Brain microvascular endothelial cell (primary cell): ENCODE data around the gene TGFBR3L.

ENCODE experiments used
- DNase-seq: peaks from one replicate; pipeline ENCODE4 v3.0.0-alpha.2; 2020
- H3K27ac ChIP-seq: fragments of 250-450 bp; sonication (Bioruptor Pico); 2 replicates; pipeline ENCODE4 v1.5.1; 2020; ENCODE audit warnings: mild to moderate bottlenecking, moderate library complexity
- H3K27me3 ChIP-seq: fragments of 250-450 bp; sonication (Bioruptor Pico); replicated peaks from 2 replicates; pipeline ENCODE4 v1.5.1; 2020; ENCODE audit warnings: mild to moderate bottlenecking
- H3K36me3 ChIP-seq: fragments of 250-450 bp; sonication (Bioruptor Pico); replicated peaks from 2 replicates; pipeline ENCODE4 v1.5.1; 2020; ENCODE audit warnings: mild to moderate bottlenecking
- H3K4me3 ChIP-seq: 2 replicates; pipeline ENCODE4 v1.5.1; 2011; ENCODE audit warnings: low read depth, mild to moderate bottlenecking, control low read depth, low read length, moderate library complexity
- in situ Hi-C: cut with HindIII; loops from 2 replicates; pipeline ENCODE4 v1.10.0; 2017; ENCODE audit warnings: low sequenced_read_pairs, low pct_ligation_motif_present
- TF ChIP-seq, protein P1 (sequence below): IDR thresholded peaks from 2 replicates; pipeline ENCODE4 v1.5.1; 2011; ENCODE audit warnings: low read depth, mild to moderate bottlenecking, moderate library complexity, low read length, control low read depth, inconsistent platforms; ENCODE audit errors: missing control alignments

The TGFBR3L gene

DNA sequence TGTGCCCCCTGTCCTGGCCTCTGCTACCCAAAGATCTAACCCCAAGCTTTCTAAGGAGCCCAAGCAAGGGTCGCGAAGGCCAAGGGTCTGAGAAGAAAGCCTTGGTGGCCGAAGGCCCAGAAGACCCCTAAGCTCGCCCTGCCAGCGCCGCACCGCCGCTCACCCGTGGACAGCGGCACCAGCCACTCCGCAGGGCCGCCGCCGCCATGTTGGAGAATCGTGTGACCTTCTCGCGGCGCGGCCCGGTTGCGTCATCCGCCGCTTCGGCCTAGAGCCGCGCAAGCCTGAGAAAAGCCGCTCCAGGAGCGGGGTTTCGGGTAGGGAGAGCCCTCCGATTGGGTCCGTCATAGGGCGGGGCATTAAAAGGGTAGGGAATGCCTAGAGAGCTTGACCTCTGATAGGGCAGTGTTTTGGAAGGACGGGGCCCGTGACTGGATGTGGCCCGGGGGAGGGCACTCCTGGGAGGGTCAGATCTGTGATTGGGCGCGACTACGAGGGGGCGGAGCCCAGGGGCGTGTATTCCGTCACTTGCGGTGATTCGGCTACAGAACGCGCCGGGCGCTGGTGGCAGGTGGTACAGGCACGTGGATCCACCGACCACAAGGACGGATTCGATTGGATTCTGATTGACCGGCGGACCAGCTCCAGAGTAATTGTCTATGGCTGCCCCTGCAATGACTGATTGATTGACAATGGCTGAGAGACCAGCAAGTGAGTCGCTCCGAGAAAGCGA is 29.0 kb downstream of the TGFBR3L start, which contains the start of gene TIMM44:
TSS of gene TIMM44 (minus strand) at position 223 of the 733 bp plus-strand sequence. CDS start at position 208, 15 bp downstream.
- DNase-seq, result peak; percentile 100
- in situ Hi-C loops, result no loop called here
- H3K36me3 ChIP-seq, result peaks cover 11% of the 10 kb centered on the region
- H3K27ac ChIP-seq, result peak within 1 kb of the TSS; percentile 95
- TF ChIP-seq, protein P1, sequence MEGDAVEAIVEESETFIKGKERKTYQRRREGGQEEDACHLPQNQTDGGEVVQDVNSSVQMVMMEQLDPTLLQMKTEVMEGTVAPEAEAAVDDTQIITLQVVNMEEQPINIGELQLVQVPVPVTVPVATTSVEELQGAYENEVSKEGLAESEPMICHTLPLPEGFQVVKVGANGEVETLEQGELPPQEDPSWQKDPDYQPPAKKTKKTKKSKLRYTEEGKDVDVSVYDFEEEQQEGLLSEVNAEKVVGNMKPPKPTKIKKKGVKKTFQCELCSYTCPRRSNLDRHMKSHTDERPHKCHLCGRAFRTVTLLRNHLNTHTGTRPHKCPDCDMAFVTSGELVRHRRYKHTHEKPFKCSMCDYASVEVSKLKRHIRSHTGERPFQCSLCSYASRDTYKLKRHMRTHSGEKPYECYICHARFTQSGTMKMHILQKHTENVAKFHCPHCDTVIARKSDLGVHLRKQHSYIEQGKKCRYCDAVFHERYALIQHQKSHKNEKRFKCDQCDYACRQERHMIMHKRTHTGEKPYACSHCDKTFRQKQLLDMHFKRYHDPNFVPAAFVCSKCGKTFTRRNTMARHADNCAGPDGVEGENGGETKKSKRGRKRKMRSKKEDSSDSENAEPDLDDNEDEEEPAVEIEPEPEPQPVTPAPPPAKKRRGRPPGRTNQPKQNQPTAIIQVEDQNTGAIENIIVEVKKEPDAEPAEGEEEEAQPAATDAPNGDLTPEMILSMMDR, result no peak
- H3K4me3 ChIP-seq, result peak within 1 kb of the TSS; percentile 96
- no peaks in the 10 kb centered on the region for H3K27me3 ChIP-seq

DNA sequence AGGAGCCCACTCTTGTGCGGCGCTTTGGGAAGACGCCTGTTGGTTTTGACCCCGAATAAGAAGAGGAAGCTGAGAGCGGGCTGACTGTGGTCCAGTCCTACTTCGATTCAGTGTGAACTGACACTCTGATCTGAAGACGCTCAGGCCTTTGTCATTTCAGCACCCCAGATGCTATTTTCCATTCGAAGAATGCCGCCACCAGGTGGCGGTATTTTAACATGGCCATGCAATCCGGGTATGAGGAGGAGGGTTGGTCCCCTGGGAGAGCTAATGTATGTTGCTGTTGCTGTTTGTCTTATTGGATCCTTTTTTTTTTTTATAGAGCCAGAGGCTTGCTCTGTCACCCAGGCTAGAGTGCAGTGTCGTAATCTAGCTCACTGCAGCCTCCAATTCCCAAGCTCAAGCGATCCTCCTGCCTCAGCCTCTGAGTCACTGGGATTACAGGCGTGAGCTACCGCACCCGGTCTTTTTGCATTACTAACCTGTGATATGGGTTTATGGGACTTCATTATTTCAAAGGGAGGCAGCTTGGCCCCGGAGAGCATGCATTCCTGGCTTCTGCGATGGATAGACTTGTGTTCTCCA is 29.6 kb downstream of the TGFBR3L start:
- in situ Hi-C loops, result no loop called here
- peak overlapping the region; percentile 79 for H3K27ac ChIP-seq
- peak; percentile 92 for DNase-seq

DNA sequence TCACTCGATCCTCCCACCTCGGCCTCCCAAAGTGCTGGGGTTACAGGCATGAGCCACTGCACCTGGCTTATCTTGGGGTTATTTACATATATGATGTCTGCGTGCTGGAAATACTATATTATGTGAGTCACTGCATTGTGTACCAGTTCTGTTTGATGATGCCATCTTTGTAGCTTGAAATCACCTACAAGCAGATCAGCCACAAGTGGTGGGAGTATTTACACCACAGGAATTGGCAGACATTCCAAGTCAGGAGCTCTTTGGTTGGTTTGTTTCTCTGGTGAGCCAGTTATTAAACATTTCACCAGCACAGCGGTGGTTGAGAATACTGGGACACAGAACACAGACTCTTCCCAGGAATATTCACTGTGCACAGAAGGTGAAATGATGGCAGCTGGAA is 33.3 kb downstream of the TGFBR3L start:
- Histone ChIP-seq H3K27me3 (no peaks in the 10 kb centered on the region), H3K27ac (no peak overlapping the region), H3K36me3 (no peaks in the 10 kb centered on the region), H3K4me3 (no peak overlapping the region)
- TF ChIP-seq, protein P1, result no peak
- DNase-seq, result no peak
- in situ Hi-C loops, result no loop called here

More for the DNA sequence above, 29.6 kb downstream of the TGFBR3L start:
- Histone ChIP-seq H3K27me3 (no peaks in the 10 kb centered on the region), H3K4me3 (peak overlapping the region; percentile 96), H3K36me3 (peaks cover 10% of the 10 kb centered on the region)
- TF ChIP-seq, protein P1, result peak; percentile 82

DNA sequence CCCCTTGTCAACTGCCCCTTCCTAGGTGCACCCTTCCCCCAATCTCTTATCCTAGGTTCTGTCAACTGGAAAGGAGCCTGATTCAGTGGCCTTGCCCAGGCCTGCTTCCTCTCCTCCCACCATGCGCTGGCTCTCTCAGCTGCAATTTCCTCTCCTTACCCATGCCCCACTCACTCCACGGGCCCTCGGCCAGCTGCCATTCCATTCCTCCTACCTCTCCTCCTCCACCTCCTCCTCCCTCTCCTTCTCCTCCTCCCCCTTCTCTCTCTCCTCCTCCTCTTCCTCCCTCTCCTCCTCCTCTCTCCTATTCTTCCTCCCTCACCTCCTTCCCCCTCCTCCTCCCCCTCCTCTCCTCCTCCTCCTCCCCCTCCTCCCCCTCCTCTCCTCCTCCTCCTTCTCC is 38.4 kb downstream of the TGFBR3L start:
- in situ Hi-C loops, result no loop called here
- TF ChIP-seq, protein P1, result no peak
- no peak for DNase-seq
- Histone ChIP-seq H3K27me3 (no peaks in the 10 kb centered on the region), H3K36me3 (no peaks in the 10 kb centered on the region), H3K27ac (no peak overlapping the region), H3K4me3 (no peak overlapping the region)

DNA sequence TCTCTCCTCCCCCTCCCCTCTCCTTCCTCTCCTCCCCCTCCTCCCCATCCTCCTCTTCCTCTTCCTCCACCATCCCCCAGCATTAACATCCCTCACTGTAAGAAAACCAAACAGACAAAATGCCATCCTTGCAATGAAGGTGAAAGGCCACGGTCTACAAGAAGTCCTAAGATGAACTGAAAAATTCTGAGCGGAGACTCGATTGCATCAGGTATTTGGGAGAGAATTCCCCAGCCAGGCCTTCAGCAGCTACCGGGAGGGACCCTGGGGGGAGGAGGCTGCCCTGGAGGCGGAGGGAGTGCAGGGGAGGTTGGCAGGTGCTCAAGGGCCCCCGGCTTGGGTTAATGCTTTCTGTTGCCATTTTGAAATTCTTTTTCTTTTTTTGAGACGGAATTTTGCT is 38.9 kb downstream of the TGFBR3L start:
- Histone ChIP-seq H3K27me3 (no peaks in the 10 kb centered on the region), H3K27ac (no peak overlapping the region), H3K4me3 (no peak overlapping the region), H3K36me3 (no peaks in the 10 kb centered on the region)
- TF ChIP-seq, protein P1, result no peak
- no peak for DNase-seq
- in situ Hi-C loops, result no loop called here
